IgD-negative memory B cell (primary cell): Measurements from ENCODE around the gene ITGB4. TPM values are rescaled to one million over a fixed set of nuclear protein-coding genes. Genes with fewer than 3 reads are reported as not detected.
"Not testable (repeated sequence)": the region's sequence is repeated elsewhere in the genome, so short reads cannot be mapped to it uniquely, and the experiment has no call there.

Source experiments
- H3K27ac Mint-ChIP-seq, 3 donors: one replicate each; pipeline ENCODE4 v1.8.0; 2020 to 2022; ENCODE audit warnings: mild to moderate bottlenecking in 3 of 3, mixed read lengths in 3 of 3, moderate library complexity in 1 of 3
- H3K27me3 Mint-ChIP-seq: one replicate; pipeline ENCODE4 v1.8.0; 2021; ENCODE audit warnings: mixed read lengths
- H3K36me3 Mint-ChIP-seq: one replicate; pipeline ENCODE4 v1.8.0; 2020; ENCODE audit warnings: mild to moderate bottlenecking, mixed read lengths
- H3K4me1 Mint-ChIP-seq, 3 donors: one replicate each; pipeline ENCODE4 v1.8.0; 2020 to 2022; ENCODE audit warnings: mixed read lengths in 3 of 3, mild to moderate bottlenecking in 1 of 3
- H3K4me3 Mint-ChIP-seq, 4 donors: one replicate each; pipeline ENCODE4 v1.8.0; 2020 to 2022; ENCODE audit warnings: mild to moderate bottlenecking in 4 of 4, mixed read lengths in 4 of 4, moderate library complexity in 3 of 4
- H3K9me3 Mint-ChIP-seq, 3 donors: one replicate each; pipeline ENCODE4 v1.8.0; 2020 to 2021; ENCODE audit warnings: mixed read lengths in 3 of 3, mild to moderate bottlenecking in 1 of 3
- polyA plus RNA-seq: library from polyadenylated mRNA; unstranded; fragments of 300-500 nt; fragmentation: Illumina TruSeq; gene quantifications from one replicate; pipeline ENCODE4 v1.2.3, GENCODE V29; 2021

ITGB4 gene
- polyA plus RNA-seq, 1 donor from 2014 or later, result 0.48 TPM

GRCh38 chr17:75758131-75758905 is 37.1 kb downstream of the ITGB4 start:
- Mint-ChIP-seq H3K36me3 (no peaks in the 10 kb centered on the region), H3K9me3 (no peaks in the 10 kb centered on the region), H3K27me3 (no peaks in the 10 kb centered on the region), H3K4me3 (peak overlapping the region in 1 of 4 donors; percentile 23), H3K27ac (no peak overlapping the region), H3K4me1 (peaks cover 0 to 5% (median 5%) of the 10 kb centered on the region in 3 donors)

- Mint-ChIP-seq H3K27ac (no peak overlapping the region), H3K36me3 (no peaks in the 10 kb centered on the region), H3K9me3 (no peaks in the 10 kb centered on the region), H3K27me3 (no peaks in the 10 kb centered on the region), H3K4me1 (peaks cover 0 to 10% (median 6%) of the 10 kb centered on the region in 3 donors), H3K4me3 (peak overlapping the region in 1 of 4 donors; percentile 23)
Observed at GRCh38 chr17:75759457-75759856, 38.2 kb downstream of the ITGB4 start.

- not testable (repeated sequence) for H3K36me3 Mint-ChIP-seq, H3K27ac Mint-ChIP-seq, H3K4me3 Mint-ChIP-seq, H3K4me1 Mint-ChIP-seq, H3K27me3 Mint-ChIP-seq, H3K9me3 Mint-ChIP-seq
Observed at GRCh38 chr17:75759978-75760640, 38.9 kb downstream of the ITGB4 start.

GRCh38 chr17:75762513-75763268 is 41.4 kb downstream of the ITGB4 start:
- peak overlapping the region in 1 of 3 donors; percentile 57 for H3K27ac Mint-ChIP-seq
- no peaks in the 10 kb centered on the region for H3K36me3 Mint-ChIP-seq
- peaks cover 0 to 10% (median 7%) of the 10 kb centered on the region in 3 donors for H3K4me1 Mint-ChIP-seq
- H3K4me3 Mint-ChIP-seq, result peak overlapping the region in 3 of 4 donors; percentile 44 to 74 (median 51)
- H3K9me3 Mint-ChIP-seq, result no peaks in the 10 kb centered on the region
- H3K27me3 Mint-ChIP-seq, result no peaks in the 10 kb centered on the region

- Mint-ChIP-seq H3K36me3 (no peaks in the 10 kb centered on the region), H3K9me3 (no peaks in the 10 kb centered on the region), H3K4me1 (peaks cover 0 to 10% (median 7%) of the 10 kb centered on the region in 3 donors), H3K27ac (no peak overlapping the region), H3K4me3 (peak overlapping the region in 2 of 4 donors; percentile 44 to 74), H3K27me3 (no peaks in the 10 kb centered on the region)
Observed at GRCh38 chr17:75763269-75763607, 42.0 kb downstream of the ITGB4 start.

- peak overlapping the region; percentile 81 to 91 (median 87) for H3K4me3 Mint-ChIP-seq
- H3K4me1 Mint-ChIP-seq, result peaks cover 0 to 10% (median 7%) of the 10 kb centered on the region in 3 donors
- H3K9me3 Mint-ChIP-seq, result no peaks in the 10 kb centered on the region
- H3K27me3 Mint-ChIP-seq, result no peaks in the 10 kb centered on the region
- H3K36me3 Mint-ChIP-seq, result no peaks in the 10 kb centered on the region
- H3K27ac Mint-ChIP-seq, result peak overlapping the region in 1 of 3 donors; percentile 19
Observed at GRCh38 chr17:75763613-75764416, 42.6 kb downstream of the ITGB4 start.

GRCh38 chr17:75764417-75764710 is 43.1 kb downstream of the ITGB4 start:
- no peaks in the 10 kb centered on the region for H3K36me3 Mint-ChIP-seq
- H3K4me3 Mint-ChIP-seq, result peak overlapping the region; percentile 81 to 91 (median 87)
- peak overlapping the region in 2 of 3 donors; percentile 19 to 42 for H3K27ac Mint-ChIP-seq
- no peaks in the 10 kb centered on the region for H3K9me3 Mint-ChIP-seq
- H3K27me3 Mint-ChIP-seq, result no peaks in the 10 kb centered on the region
- H3K4me1 Mint-ChIP-seq, result peaks cover 0 to 10% (median 7%) of the 10 kb centered on the region in 3 donors

- Mint-ChIP-seq H3K27ac (peak within 1 kb of the TSS; percentile 35 to 67 (median 42)), H3K27me3 (no peaks in the 10 kb centered on the region), H3K36me3 (no peaks in the 10 kb centered on the region), H3K9me3 (no peaks in the 10 kb centered on the region), H3K4me3 (peak within 1 kb of the TSS; percentile 81 to 91 (median 87)), H3K4me1 (peaks cover 0 to 11% (median 7%) of the 10 kb centered on the region in 3 donors)
Observed at GRCh38 chr17:75764711-75765421, 43.6 kb downstream of the ITGB4 start, which contains the start of gene GALK1. Gene GALK1, minus strand, starts transcription at chr17:75765192. Its CDS starts 56 bp downstream, at chr17:75765136.

- Mint-ChIP-seq H3K4me3 (peak overlapping the region in 2 of 4 donors; percentile 73 to 84), H3K27ac (peak overlapping the region in 2 of 3 donors; percentile 35 to 42), H3K4me1 (peaks cover 0 to 11% (median 7%) of the 10 kb centered on the region in 3 donors), H3K9me3 (no peaks in the 10 kb centered on the region), H3K36me3 (no peaks in the 10 kb centered on the region), H3K27me3 (no peaks in the 10 kb centered on the region)
Observed at GRCh38 chr17:75765981-75766380, 44.7 kb downstream of the ITGB4 start.

- Mint-ChIP-seq H3K9me3 (no peaks in the 10 kb centered on the region), H3K4me3 (no peak overlapping the region), H3K36me3 (no peaks in the 10 kb centered on the region), H3K27me3 (no peaks in the 10 kb centered on the region), H3K27ac (peak overlapping the region in 1 of 3 donors; percentile 75), H3K4me1 (peaks cover 0 to 11% (median 7%) of the 10 kb centered on the region in 3 donors)
Observed at GRCh38 chr17:75767881-75768280, 46.6 kb downstream of the ITGB4 start.

GRCh38 chr17:75769536-75769935 is 48.3 kb downstream of the ITGB4 start:
- H3K4me1 Mint-ChIP-seq, result peaks cover 0 to 9% (median under 1%) of the 10 kb centered on the region in 3 donors
- peak overlapping the region in 1 of 4 donors; percentile 43 for H3K4me3 Mint-ChIP-seq
- H3K9me3 Mint-ChIP-seq, result no peaks in the 10 kb centered on the region
- no peaks in the 10 kb centered on the region for H3K27me3 Mint-ChIP-seq
- H3K36me3 Mint-ChIP-seq, result no peaks in the 10 kb centered on the region
- no peak overlapping the region for H3K27ac Mint-ChIP-seq

- H3K27ac Mint-ChIP-seq, result no peak overlapping the region
- H3K36me3 Mint-ChIP-seq, result peaks cover 2% of the 10 kb centered on the region
- H3K4me3 Mint-ChIP-seq, result no peak overlapping the region
- no peaks in the 10 kb centered on the region for H3K9me3 Mint-ChIP-seq
- H3K27me3 Mint-ChIP-seq, result no peaks in the 10 kb centered on the region
- H3K4me1 Mint-ChIP-seq, result peaks cover 9 to 14% (median 9%) of the 10 kb centered on the region in 3 donors
Observed at GRCh38 chr17:75771334-75772281, 50.3 kb downstream of the ITGB4 start.
